Skeletal muscle tissue (tissue), 4 donors: ENCODE results near the gene GID4. TPM values are rescaled to one million over a fixed set of nuclear protein-coding genes. Genes with fewer than 3 reads are reported as not detected.
A peak's percentile ranks its signal among the peaks of the same experiment; 100 is the strongest.
"Not testable (repeated sequence)": the region's sequence is repeated elsewhere in the genome, so short reads cannot be mapped to it uniquely, and the experiment has no call there.

Experiments used
- H3K27ac ChIP-seq: one replicate; pipeline ENCODE4 v1.7.0; 2013; ENCODE audit warnings: mild to moderate bottlenecking, low read depth, low read length, inconsistent platforms
- H3K27me3 ChIP-seq, 3 donors: one replicate each; pipeline ENCODE4 v1.7.0; 2013; ENCODE audit warnings: low read length in 3 of 3; ENCODE audit not compliant: control insufficient read depth in 3 of 3, insufficient read depth in 3 of 3
- H3K36me3 ChIP-seq, 3 donors: one replicate each; pipeline ENCODE4 v1.7.0; 2013; ENCODE audit warnings: low read length in 3 of 3; ENCODE audit not compliant: control insufficient read depth in 3 of 3, insufficient read depth in 3 of 3
- H3K4me1 ChIP-seq, 3 donors: one replicate each; pipeline ENCODE4 v1.7.0; 2013; ENCODE audit warnings: low read length in 3 of 3, mild to moderate bottlenecking in 3 of 3; ENCODE audit not compliant: control insufficient read depth in 3 of 3, insufficient read depth in 3 of 3
- H3K4me3 ChIP-seq, 3 donors: one replicate each; pipeline ENCODE4 v1.7.0; 2013; ENCODE audit warnings: low read length in 3 of 3
- H3K9ac ChIP-seq, 3 donors: one replicate each; pipeline ENCODE4 v1.7.0; 2013; ENCODE audit warnings: low read length in 3 of 3, mild to moderate bottlenecking in 3 of 3, moderate library complexity in 2 of 3, low read depth in 1 of 3
- H3K9me3 ChIP-seq, 3 donors: one replicate each; pipeline ENCODE4 v1.7.0; 2013; ENCODE audit warnings: low read length in 3 of 3; ENCODE audit not compliant: control insufficient read depth in 3 of 3
- total RNA-seq: library from RNA; depleted of rRNA; stranded (reverse); fragments of >200 nt; gene quantifications from one replicate; pipeline ENCODE4 v1.2.3, GENCODE V29; 2014
- donor health status: Osteomylitis.

Gene GID4
- 5.2 TPM for total RNA-seq

- peak within 1 kb of the TSS; percentile 92 to 96 (median 96) for H3K4me3 ChIP-seq
- H3K27me3 ChIP-seq, result no peaks in the 10 kb centered on the region
- H3K36me3 ChIP-seq, result peaks cover 0 to 2% (median 0%) of the 10 kb centered on the region in 3 donors
- H3K9me3 ChIP-seq, result no peaks in the 10 kb centered on the region
- peaks cover 26 to 49% (median 31%) of the 10 kb centered on the region in 3 donors for H3K4me1 ChIP-seq
- peak within 1 kb of the TSS; percentile 83 for H3K27ac ChIP-seq
- H3K9ac ChIP-seq, result peak within 1 kb of the TSS; percentile 85 to 95 (median 91)
Observed at GRCh38 chr17:18038861-18039534, at the start of gene GID4, which contains the start of gene ATPAF2. TSS of gene GID4 (plus strand) at chr17:18039408. CDS start at chr17:18039465, 57 bp downstream. TSS of gene ATPAF2 (minus strand) at chr17:18039168. CDS start at chr17:18039013, 155 bp downstream.

- Histone ChIP-seq H3K27me3 (no peaks in the 10 kb centered on the region), H3K4me3 (no peak overlapping the region), H3K4me1 (peaks cover 11 to 22% (median 18%) of the 10 kb centered on the region in 3 donors), H3K36me3 (peaks cover 0 to 2% (median 2%) of the 10 kb centered on the region in 3 donors), H3K27ac (no peak overlapping the region), H3K9ac (no peak overlapping the region), H3K9me3 (no peaks in the 10 kb centered on the region)
Observed at GRCh38 chr17:17989618-17990017, 49.6 kb upstream of the GID4 start.

DNA sequence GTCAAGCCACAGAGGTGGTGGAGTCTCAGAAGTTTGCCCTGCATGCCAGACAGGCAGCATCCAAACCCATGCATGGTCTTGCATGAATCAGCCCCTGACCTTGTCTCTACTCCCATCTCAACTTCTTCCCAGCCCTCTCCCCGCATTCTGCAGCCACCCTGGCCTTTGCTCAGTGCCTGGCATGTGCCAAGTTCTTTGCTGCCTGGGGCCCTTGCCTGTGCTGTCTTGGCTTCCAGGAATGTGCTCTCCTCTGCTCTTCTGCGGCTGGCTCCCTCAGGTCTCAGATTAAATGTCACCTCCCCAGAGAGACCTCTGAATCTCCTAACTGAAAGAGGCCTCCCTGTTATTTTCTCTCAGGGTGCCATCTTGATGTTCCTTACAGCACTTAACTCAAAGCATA is 48.9 kb upstream of the GID4 start:
- peaks cover 0 to 2% (median 2%) of the 10 kb centered on the region in 3 donors for H3K36me3 ChIP-seq
- no peak overlapping the region for H3K9ac ChIP-seq

DNA sequence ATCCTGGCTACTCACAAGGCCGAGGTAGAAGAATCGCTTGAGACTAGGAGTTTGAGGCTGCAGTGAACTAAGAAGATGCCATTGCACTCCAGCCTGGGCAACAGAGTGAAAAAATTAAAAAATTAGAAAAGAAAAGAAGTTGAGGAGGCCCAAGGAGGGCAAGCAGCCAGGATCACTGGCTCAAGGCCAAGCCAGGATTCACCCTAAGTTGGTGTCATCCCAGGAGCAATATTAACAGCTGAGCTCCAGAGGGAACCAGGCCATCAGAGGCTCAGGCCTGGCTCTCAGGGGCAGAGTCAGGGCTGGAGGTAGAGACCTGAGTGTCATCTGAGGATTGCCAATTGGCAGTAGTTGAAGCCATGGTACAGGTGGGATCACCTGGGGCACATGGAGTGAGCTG is 45.8 kb upstream of the GID4 start:
- H3K27me3 ChIP-seq, result no peaks in the 10 kb centered on the region
- no peak overlapping the region for H3K9ac ChIP-seq

More for the DNA sequence above, 48.9 kb upstream of the GID4 start:
- Histone ChIP-seq H3K27me3 (no peaks in the 10 kb centered on the region), H3K4me1 (peaks cover 11 to 22% (median 18%) of the 10 kb centered on the region in 3 donors), H3K9me3 (no peaks in the 10 kb centered on the region), H3K27ac (no peak overlapping the region), H3K4me3 (peak overlapping the region in 1 of 3 donors; percentile 22)

DNA sequence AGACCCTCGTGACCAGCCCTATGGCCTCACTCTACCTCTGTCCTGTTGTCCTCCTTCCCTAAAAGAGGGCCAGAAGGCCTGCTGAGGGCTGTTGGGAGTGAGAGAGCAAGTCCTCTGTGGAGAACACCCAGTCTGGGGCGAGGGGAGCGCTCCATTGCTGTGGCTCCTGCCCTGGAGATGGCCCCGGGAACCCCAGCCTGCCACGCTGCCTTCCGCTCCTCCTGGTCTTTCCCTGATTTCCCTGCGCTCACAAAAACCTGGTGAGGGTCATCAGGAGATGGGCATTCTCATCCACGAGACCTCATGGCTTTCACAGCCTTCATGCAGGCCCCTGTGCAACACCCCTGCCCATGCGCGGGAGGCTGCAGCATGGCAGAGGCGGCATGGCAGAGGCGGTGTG is 45.4 kb upstream of the GID4 start:
- no peak overlapping the region for H3K9ac ChIP-seq
- H3K4me1 ChIP-seq, result peaks cover 6 to 14% (median 11%) of the 10 kb centered on the region in 3 donors
- peaks cover 0 to 2% (median 2%) of the 10 kb centered on the region in 3 donors for H3K36me3 ChIP-seq
- H3K27me3 ChIP-seq, result no peaks in the 10 kb centered on the region
- H3K9me3 ChIP-seq, result no peaks in the 10 kb centered on the region
- no peak overlapping the region for H3K4me3 ChIP-seq
- no peak overlapping the region for H3K27ac ChIP-seq

More for the DNA sequence above, 45.8 kb upstream of the GID4 start:
- Histone ChIP-seq H3K4me1 (peaks cover 10 to 18% (median 14%) of the 10 kb centered on the region in 3 donors), H3K36me3 (peaks cover 0 to 2% (median 2%) of the 10 kb centered on the region in 3 donors), H3K27ac (no peak overlapping the region), H3K9me3 (no peaks in the 10 kb centered on the region), H3K4me3 (no peak overlapping the region)

DNA sequence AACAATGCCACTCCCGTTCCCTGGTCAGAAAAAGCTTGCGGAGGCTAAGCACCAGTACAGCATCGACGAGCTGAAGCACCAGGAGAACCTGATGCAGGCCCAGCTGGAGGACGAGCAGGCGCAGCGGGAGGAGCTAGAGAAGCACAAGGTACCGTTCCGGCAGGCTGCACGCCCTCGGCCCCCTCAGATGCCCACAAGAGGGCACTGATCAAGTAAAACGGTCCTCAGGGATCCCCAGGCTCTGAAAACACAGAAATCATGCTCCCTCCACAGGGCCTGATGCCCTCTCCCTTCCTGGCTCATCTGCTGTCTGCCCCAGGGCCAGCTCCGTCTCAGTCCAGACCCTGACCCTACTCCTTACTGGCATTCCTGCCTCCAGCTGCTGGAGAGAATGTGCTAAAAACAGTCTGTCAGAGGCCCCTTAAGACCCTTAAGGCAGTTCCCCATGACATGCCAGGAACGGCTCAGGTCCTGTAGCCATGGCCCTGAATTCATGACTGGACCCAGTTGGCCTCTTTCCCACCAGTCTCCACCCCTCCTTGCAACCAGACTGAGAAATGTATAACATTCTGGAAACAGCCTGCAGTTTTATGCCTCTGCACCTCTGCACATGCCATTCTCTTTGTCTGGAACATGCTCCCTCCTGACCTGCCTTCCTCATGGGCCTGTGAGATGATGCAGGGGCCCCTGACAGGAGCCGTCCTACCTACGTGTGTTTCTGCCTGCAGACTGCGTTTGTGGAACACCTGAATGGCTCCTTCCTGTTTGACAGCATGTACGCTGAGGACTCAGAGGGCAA is 44.7 kb upstream of the GID4 start:
- H3K27ac ChIP-seq, result no peak overlapping the region
- peaks cover 6 to 10% (median 9%) of the 10 kb centered on the region in 3 donors for H3K4me1 ChIP-seq
- no peaks in the 10 kb centered on the region for H3K27me3 ChIP-seq
- H3K9me3 ChIP-seq, result no peaks in the 10 kb centered on the region
- no peak overlapping the region for H3K4me3 ChIP-seq
- H3K9ac ChIP-seq, result no peak overlapping the region
- H3K36me3 ChIP-seq, result peaks cover 0 to 2% (median 0%) of the 10 kb centered on the region in 3 donors

- not testable (repeated sequence) for H3K4me1 ChIP-seq, H3K9me3 ChIP-seq, H3K27ac ChIP-seq, H3K27me3 ChIP-seq, H3K9ac ChIP-seq, H3K36me3 ChIP-seq, H3K4me3 ChIP-seq
Observed at GRCh38 chr17:17995887-17996286, 43.3 kb upstream of the GID4 start.

DNA sequence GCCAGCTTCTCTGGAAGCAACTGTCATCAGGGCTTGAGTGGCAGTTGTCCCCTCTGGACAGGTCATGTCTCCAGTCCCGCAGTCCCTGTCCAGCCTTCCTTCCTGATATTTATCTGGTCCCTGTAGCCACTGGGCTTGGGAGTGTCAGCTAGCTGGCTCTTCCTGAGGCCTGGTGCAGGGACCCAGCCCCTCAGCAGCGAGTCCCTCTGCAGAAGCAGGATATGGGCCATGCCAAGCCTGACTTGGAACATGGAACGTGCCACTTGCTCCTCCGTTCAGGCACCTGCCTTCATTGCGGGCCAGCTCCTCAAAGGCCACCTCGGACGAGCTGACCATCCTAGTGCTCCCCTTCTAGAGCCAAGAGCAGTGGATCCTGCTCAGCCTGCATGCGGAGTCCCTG is 40.3 kb upstream of the GID4 start:
- Histone ChIP-seq H3K36me3 (no peaks in the 10 kb centered on the region), H3K27me3 (no peaks in the 10 kb centered on the region), H3K9ac (no peak overlapping the region), H3K27ac (no peak overlapping the region), H3K4me3 (no peak overlapping the region), H3K4me1 (peaks cover 0 to under 1% (median 0%) of the 10 kb centered on the region in 3 donors), H3K9me3 (no peaks in the 10 kb centered on the region)

DNA sequence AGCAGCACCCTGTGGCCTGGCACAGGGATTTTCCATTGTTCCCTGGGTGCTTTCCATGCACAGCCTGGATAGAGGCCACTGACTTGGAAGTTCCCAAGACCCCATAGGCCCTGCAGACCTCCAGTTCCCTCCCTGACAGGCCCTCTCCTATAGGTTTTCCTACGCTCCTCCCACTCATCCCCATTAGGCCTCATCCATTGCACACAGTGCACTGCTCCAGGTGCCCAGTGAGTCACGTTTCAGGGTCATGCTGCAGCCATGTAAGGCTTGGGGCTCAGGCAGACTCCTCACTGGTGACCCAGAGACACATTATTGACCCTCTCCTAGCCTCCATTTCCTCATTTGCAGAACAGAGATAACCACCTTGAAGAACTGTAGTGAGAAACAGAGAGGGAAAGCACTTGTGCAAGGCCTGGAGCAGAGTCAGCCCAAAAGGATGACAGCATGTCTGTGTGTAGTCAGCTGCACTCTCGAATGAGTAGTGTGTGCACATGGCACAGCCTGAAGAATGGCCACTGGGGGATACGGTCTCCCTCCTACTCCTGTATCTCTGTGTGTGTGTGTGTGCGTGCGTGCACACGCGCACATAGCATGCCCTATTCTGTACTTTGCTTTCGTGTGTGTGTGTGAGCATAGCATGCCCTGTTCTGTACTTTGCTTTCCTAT is 39.7 kb upstream of the GID4 start:
- H3K9me3 ChIP-seq, result no peaks in the 10 kb centered on the region
- no peaks in the 10 kb centered on the region for H3K27me3 ChIP-seq
- no peak overlapping the region for H3K9ac ChIP-seq
- no peaks in the 10 kb centered on the region for H3K36me3 ChIP-seq
- H3K4me1 ChIP-seq, result peaks cover 0 to 6% (median 2%) of the 10 kb centered on the region in 3 donors
- H3K4me3 ChIP-seq, result no peak overlapping the region
- no peak overlapping the region for H3K27ac ChIP-seq
